KBM-7 (cell line): ENCODE results near the gene ZFPL1.

Experiments used
- DNase-seq: peaks from one replicate; pipeline ENCODE4 v3.0.0-alpha.2; 2015
- in situ Hi-C: fragments of 300-500 bp; cut with MboI; formaldehyde crosslinking; loops from 2 replicates; pipeline ENCODE4 v1.14.3; 2020; ENCODE audit warnings: low sequenced_read_pairs, low pct_unique_long_range_greater_than_20kb, mixed read lengths

The ZFPL1 gene

DNA sequence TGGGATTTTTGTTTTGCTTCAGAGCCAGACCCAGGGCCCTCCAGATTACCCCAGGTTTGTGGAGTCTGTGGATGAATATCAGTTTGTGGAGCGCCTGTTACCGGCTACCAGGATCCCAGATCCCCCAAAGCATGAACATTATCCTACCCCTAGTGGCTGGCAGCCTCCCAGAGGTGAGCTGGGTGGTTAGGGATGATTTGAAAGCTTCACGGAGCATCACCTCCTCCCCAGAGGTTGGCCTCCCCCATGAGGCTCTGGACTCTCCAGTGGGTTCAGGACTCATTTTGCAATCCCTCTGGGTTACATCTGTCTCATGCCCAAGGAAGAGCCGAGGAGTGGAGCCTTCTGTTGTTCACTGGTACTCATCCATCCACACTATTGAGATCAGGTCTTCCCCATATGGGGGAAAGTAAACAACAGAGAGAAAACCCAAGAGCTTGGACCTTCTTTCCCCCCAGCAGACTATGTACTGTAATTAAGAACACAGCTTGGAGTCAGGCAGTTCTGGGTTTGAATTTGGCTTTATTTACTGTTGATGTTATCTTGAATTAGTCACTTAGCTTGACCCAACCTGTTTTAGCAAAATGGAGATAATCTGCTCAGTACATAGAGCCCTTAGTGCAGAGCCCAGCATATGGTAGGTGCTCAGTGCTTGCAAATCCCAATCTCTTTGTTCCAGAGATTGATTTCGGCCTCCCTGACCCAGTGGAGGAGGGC, 40.6 kb downstream of the ZFPL1 start:
- DNase-seq, result no peak
- in situ Hi-C loops, result no loop called here

DNA sequence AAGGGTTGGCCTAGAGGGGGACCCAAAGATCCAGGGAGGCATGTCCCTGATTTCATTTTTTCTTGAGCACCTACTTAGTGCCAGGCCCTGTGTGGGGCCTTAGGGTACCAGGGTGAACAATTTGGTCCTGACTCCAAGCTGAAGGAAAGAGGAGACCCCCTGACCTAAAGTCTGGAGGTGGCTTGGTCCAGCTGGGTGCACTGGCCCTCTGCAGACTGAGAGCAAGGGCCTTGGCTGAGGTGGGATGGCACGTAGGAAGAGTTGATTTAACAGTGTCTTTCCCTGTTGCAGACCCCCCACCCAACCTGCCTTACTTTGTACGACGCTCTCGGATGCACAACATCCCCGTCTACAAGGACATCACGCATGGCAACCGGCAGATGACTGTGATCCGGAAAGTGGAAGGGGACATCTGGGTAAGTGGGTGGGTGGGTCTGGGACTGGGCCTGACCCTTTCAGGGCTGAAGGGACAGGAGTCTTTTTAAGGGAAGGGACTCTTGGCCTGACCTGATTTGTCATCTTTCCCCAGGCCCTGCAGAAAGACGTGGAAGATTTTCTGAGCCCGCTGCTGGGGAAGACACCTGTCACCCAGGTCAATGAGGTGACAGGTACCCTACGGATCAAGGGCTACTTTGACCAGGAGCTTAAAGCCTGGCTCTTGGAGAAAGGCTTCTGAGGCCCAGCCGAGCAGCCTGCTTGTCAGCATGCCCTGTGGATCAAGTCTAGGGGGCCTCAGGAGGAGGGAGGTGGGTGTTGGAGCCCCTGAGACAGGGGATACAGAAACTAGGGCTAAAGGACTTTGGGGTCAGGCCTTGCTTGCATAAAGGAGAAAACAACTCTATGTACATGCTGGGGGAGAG, 41.4 kb downstream of the ZFPL1 start:
- in situ Hi-C loops, result no loop called here
- no peak for DNase-seq

DNA sequence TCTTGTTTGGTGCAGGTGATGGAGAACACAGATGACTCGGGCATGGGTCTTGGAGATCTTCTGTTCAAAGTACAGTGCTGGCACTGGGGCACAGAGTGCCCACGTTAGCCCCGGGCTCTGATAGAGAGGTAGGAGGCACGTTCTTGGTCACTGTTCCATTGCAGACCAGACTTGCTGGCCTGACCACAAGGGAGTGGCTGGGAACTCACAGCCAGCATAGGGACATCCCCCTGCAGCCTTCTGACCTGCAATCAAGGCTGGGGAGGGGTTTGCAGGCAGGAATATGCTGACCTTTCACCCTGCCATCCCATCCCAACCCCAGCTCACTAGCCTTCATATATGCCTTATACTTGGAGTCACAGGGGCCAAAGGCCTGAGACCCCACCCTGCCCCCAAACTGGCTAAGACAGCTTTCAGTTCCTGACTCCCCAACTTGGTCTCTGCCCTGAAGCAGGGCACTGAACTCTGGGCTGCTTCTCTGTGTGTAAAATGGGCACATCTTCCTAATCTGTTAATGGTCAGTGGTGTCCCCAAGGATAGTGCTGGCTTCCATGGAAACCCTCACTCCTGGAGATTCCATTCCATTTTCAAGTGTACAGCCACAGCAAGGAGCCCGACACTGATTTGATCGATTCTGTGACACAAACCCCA, 42.7 kb downstream of the ZFPL1 start:
- in situ Hi-C loops, result no loop called here
- DNase-seq, result no peak

DNA sequence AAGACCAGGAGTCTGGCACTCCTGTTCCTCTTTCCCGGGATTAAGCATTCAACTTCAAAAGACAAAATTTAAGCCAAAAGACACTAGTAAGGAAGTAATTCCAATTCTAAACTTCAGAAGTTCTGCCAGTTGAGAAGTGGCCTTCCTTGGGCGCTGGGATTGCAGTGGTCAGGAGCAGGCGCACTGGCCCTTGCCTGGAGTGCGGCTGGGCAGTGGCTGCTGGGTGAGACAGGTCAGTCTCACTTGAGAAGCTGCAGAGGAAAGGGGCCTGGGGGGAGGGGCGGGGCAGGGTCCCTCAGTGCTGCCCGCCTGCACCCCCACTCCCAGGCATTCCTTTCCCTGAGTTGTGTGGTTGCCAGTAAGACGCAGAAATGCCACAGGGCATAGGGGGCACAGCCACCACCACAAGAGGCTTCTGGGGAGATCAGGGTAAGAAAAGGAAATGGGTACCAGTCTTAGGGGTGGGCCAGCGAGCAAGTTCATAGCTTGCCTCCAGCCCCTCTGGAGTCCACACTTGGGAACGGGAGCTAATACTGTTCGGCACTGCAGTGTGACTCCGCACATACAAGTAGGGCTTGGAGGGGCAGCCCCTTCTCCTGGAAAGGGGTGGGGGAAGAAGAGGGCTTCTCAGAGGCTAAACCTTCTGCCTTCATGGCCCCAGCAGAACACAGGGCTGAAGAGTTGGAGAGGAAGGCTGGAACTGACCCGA, 43.6 kb downstream of the ZFPL1 start:
- in situ Hi-C loops, result no loop called here
- DNase-seq, result no peak

DNA sequence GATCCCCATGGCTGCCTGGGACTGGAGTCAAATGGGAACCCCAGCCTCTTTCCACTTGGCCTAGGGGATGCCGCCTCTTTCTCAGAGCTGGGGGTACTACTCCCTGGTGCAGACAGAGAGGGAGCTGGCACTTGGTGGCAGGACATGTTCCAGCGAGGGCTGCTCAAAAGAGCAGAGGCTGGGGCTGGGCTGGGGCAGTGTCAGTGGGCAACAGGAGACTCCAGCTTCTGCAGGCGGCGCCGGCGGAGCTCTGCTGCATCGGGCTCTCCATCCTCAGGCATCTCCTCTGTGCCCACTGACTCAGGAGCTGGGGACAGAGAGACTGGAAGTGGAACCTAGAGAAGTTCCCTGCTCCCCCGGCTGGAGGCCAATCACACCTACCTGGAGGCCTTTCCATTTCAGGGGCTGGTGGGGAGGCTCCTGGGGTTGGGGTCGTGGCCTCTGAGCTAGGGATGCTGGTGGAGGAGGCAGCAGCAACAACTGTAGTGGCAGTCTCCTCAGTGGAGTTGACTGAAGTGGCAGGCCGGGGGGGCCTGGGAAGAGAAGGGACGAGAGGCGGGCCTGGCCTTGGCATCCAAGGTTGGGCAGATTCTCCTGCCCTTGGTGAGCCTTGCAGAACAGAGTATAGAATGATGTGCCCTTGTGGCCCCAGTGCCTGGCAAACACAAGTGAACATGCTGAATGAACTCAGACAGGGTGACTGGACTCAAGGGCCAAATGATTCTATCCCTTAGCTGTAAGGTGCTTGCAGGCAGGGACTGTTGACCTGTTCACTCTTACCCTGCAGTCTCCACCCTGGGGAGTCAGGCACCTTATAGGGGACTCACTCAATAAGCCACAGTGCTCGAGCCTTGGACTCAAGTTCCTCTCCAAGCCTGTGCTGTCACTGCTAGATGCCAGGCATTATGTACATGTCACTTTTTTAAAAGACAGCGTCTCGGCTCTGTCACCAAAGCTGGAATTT, 44.4 kb downstream of the ZFPL1 start:
- no peak for DNase-seq
- in situ Hi-C loops, result no loop called here

DNA sequence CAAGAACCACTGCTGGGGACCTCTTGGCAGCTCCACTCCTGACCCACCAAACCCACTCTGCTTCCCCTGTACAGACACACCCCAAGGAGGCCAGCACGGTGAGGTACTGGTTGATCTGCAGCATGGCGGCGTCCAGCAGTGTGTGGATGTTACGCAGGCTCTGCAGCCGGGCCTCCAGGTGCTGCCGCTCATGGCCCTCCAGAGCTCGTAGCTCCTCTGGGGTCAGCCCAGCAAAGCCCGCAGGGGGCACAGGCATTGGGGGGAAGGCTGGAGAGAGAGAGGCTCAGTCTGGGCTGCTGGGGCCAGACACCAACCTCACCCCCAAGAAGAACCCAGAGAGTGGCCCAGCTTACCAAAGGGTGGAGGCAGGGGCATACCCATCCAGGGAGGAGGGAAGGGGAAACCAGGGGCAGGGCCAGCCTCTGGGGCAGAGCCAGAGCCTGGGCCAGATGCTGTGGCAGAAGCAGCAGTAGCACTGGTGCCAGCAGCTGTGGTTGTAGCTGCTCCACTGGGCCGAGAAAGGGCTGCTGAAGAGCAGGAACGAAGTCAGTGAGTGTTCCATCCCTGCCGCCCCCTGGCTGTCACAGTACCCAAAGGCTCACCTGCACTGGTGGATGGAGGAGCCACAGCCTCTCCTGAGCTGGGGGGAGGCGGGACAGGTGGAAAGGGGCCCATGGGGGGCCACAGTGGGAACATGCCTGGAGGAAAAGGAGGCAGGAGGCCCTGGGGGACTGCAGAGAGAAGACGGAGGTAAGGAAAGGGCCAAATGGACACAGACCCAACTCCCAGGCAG, 45.8 kb downstream of the ZFPL1 start:
- in situ Hi-C loops, result no loop called here
- DNase-seq, result no peak

DNA sequence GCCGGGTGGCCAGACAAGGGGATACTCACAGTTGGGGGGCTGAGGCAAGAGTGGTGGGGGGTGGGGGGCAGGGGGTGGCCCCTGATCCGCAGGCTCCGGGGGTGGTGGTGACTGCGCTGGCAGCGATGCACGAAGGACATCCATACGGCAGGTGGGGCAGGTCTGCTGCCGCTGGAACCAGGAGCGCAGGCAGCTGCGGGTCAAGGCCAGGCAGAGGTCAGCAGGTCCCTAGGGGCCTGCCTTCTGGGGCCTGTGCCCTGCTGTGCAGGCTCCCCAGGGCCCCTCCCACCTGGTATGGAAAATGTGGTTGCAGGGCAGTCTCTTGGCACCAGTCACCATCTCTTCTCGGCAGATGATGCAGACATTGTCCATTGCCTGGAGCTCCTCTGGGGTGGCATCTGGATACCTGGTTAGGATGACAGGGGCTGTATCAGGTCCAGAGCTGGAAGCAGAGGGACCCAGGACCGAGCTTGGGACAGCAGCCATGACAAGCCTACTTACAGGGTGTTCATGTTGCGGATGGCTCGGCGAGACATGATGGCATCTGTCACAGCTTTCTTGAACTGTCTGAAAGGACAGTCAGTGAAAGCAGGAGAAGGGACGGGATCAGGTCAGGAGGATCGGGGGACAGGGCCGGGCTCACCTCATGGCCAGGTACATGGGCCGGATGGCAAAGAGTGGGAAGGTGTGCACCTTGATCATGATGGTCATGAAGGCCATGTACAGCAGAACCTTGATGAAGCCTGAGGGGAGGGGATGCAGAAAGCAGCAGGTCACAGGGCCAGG, 46.8 kb downstream of the ZFPL1 start:
- in situ Hi-C loops, result no loop called here
- no peak for DNase-seq

DNA sequence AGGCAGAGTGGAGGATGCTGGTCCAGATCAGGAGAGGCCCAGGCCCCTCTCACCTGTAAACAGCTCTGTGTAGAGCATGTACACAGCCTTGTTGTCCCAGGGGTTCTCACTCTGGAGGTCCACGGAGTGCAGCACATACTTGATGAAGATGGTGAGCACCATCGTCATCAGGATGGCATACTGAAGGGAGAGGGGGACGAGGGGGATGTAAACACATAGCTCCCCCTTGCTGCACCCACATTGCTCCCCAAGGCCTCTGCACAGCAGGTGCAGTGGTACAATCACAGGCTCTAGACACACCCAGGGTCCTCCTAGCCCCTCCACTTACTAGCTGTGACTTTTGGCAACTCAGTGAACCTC, 47.4 kb downstream of the ZFPL1 start:
- no peak for DNase-seq
- in situ Hi-C loops, result no loop called here

DNA sequence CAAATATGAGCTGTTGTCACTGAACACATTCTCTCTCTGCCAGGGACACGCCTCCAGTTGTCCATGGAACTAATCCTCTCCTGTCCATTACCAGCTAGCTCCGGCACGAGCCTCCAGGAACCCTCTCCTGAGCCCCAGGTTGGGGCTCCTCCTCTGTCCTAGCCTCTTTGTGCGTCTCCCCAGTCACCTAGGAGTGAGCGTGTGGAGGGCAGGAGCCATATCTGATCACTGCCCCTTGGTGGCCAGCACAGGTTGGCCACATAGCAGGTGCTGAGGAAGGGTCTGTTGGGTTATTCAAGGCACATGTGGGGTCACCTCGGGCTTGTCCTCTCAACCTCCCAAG, 47.8 kb downstream of the ZFPL1 start:
- in situ Hi-C loops, result no loop called here
- DNase-seq, result no peak

DNA sequence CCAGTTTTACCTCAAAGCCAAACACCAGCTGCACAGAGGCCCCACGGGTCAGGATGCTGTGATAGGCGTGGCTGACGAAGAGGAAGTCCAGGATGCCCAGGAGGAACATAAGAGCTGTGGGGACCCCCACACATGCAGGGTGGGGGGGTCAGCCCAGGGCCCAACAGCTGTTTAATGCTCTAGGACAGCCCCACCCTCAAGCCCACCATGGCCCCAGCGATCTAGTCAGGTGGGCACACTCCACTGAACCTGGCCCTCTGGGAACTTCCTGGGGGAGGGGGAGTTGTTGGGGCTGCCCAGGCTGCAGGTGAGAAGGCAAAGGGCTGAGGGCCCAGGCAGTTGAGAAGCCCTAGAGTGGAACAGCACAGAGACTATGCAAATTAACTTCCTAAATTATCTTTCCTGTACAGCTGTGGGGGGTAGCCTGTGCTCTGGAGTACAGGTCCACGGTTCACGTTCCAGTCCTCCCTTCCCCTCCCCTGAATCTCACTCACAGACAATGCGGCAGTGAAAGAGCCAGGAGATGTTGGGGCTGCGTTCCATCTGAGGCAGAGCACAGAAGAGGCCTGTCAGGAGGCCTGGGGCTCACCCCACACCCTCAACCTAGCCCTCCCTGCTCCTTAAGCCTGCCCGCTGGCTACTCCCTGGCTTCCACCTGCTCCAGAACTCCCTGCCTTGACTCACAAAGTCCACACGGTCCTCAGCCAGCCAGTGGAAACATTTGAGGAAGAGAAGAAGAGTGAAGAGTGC, 48.4 kb downstream of the ZFPL1 start:
- DNase-seq, result no peak

DNA sequence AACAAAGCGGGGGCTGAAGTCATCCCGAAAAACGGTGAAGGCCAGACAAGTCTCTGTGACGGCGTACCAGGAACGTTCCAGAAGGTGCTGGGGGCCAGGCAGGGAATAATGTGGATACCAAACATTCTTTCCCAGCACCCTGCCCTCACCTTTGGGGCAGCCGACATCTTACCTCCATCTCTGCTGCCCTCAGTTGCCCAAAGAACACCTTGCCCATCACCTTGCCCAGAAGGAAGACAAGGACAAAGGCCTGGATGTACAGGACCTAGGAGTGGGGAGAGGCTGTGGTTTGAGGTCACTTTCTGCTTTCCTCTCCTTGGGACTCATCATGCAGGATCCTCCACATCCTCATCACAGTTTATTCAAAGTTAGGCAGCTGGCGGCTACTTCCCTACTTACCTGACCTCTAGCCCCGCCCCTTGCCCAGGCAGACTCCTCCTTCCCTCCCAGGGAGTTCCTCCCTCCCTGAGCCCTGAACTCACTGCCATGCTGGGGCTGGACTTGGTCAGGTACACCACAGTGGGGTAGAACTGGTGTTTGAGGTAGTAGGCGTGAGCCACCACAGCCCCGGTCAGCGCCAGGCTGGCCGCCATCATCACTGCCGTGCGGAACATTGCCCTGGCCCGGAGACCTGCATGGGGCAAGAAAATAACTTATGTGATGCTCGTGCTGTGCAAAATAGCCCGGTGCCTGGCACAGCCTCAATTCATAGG, 49.1 kb downstream of the ZFPL1 start:
- DNase-seq, result peak; percentile 56
- in situ Hi-C loops, result no loop called here

More for the DNA sequence above, 48.4 kb downstream of the ZFPL1 start:
- in situ Hi-C loops, result no loop called here

DNA sequence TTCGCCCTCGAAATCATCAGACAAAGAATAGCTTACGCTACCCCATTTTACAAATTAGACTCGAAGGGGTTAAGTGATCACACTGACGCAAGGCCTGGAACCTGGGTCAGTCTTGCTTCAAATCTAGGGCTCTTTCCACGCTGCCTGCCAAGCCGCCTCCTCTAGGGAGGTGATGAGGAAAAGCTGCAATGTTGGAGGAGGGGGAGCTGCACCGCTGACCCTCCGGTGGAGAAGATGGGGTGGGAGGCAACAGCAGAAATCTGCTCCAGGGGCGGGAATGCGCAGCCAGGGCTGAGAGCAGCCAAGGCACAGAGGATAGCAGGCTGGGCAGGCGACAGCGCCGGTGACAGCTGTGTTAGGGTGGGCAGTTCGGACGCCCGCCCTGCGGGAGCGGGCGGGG, 49.7 kb downstream of the ZFPL1 start:
- in situ Hi-C loops, result no loop called here
- DNase-seq, result no peak

DNA sequence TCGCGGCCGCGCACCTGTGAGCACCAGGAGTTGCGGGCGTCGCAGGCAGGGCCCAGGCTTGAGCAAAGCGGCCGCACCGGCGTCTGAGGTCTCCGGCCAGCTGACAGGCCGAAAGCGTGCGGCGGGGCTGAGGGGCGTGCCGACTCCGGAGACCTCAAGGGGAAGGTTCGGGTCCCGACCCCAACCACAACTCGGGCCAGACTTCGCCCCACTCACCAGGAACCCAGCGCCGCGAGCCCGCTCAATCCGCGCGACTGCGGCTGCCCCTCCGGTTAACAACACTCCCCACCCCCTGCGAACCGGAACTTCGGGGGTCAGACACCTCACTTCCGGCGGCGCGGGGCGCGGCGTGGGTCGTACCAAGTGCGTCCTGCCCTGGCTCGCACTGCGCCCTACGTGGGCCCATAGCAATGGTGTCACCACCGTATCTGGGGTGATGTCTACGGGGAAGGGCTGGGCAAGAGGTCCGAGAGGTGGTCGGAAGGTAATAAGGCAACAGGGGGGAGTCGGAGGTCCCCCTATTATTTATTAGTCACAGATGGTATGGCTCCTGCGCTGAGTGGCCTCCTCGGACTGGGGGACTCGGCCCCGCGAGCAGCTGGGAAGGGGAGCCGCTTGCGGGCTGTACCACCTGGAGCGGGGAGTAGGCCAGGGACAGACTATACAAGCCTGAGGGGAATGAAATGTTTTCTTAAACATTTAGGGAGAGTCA, 50.4 kb downstream of the ZFPL1 start, which contains the start of gene SYVN1:
SYVN1 (minus strand) TSS at position 280 of the 712 bp plus-strand sequence. CDS start 918 bp downstream, outside the sequence.
- peak; percentile 91 for DNase-seq
- in situ Hi-C loops, result no loop called here

DNA sequence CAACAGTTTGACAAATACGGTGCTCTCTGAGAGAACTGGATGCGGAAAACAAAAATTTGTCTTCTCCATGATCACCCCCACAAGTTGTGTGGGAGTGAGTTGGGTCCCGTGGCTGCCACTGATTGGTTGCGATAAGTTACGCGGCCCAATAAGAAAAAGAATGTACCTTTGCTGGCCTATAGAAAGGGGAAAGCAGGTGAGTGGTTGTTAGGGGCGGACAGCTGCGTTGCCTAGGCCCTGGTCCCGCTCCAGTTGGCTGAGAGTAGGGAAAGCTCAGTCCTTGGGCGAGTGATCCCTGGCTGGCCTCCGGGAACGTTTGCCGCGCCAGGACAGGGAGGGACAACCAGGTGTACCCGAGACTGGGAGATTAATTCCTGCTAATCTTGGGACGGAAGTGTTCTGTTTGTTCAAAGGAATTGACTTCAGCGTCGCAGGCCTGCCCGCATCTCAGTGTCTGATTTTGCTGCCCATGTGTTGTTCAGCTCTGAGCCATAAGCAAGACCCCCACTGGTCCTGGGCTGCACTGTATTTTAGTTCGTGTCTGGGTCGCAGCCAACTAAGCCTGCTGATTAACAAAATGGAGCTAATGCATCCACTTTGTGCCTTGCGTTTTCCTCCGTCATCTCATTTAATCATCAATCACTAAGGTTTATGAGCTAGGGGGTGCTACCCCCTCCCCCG, 51.1 kb downstream of the ZFPL1 start:
- DNase-seq, result peak; percentile 97
- in situ Hi-C loops, result no loop called here
